IMR-90 (cell line): ENCODE measurements around the gene CARF. TPM values are rescaled to one million over a fixed set of nuclear protein-coding genes. Genes with fewer than 3 reads are reported as not detected.

Experiments used
- ATAC-seq: fragments of 200-7000 bp; cut with Tn5 transposase; 2 replicates; pipeline ENCODE4 v1.9.1; 2020; ENCODE audit warnings: low read depth, mild to moderate bottlenecking, moderate library complexity
- BruUV-seq: library from RNA; stranded (reverse); fragments of 400-500 nt; replicated peaks from 2 replicates; lab custom pipeline; 2021; lab: Mats Ljungman, UMichigan
- CTCF ChIA-PET: fragments of 300-600 bp; formaldehyde crosslinking; extraction: SDS; loops from one replicate; lab custom pipeline; 2021; ENCODE audit warnings: antibody characterized with exemption; lab: Yijun Ruan, JAX
- POLR2A ChIA-PET: fragments of 300-600 bp; sonication (Branson Sonifier 250); formaldehyde crosslinking; loops from one replicate; lab custom pipeline; 2022; ENCODE audit warnings: antibody characterized with exemption; ENCODE audit not compliant: unreplicated experiment; lab: Charles Lee
- DNase-seq: peaks from one replicate; pipeline ENCODE4 v3.0.0; 2013
- H2AFZ ChIP-seq: replicated peaks from 2 replicates; pipeline ENCODE3; 2013; ENCODE audit warnings: low read length, mild to moderate bottlenecking; ENCODE audit not compliant: poor library complexity
- H2AK5ac ChIP-seq: 2 replicates; pipeline ENCODE4 v1.6.1; 2013; ENCODE audit warnings: low read depth, low read length, inconsistent platforms
- H2AK9ac ChIP-seq: replicated peaks from 2 replicates; pipeline ENCODE3; 2013; ENCODE audit warnings: mild to moderate bottlenecking, low read depth, low read length, moderate library complexity; ENCODE audit not compliant: poor library complexity
- H2BK120ac ChIP-seq: 2 replicates; pipeline ENCODE4 v1.6.1; 2013; ENCODE audit warnings: low read depth, low read length, inconsistent platforms
- H2BK15ac ChIP-seq: 3 replicates; pipeline ENCODE4 v1.6.1; 2013; ENCODE audit warnings: low read depth, low read length, inconsistent platforms
- H2BK20ac ChIP-seq: 2 replicates; pipeline ENCODE4 v1.6.1; 2013; ENCODE audit warnings: low read depth, mild to moderate bottlenecking, inconsistent platforms, low read length, moderate library complexity
- H2BK5ac ChIP-seq: 2 replicates; pipeline ENCODE4 v1.6.1; 2013; ENCODE audit warnings: mild to moderate bottlenecking, low read depth, low read length, inconsistent platforms; ENCODE audit not compliant: poor library complexity, severe bottlenecking
- H3K14ac ChIP-seq: replicated peaks from 2 replicates; pipeline ENCODE4 v1.6.1; 2013; ENCODE audit warnings: low read depth, low read length, inconsistent platforms
- H3K18ac ChIP-seq: 2 replicates; pipeline ENCODE4 v1.6.1; 2013; ENCODE audit warnings: low read depth, low read length, control low read depth
- H3K23ac ChIP-seq: 2 replicates; pipeline ENCODE4 v1.6.1; 2013; ENCODE audit warnings: low read depth, low read length, inconsistent platforms
- H3K27ac ChIP-seq: 2 replicates; pipeline ENCODE4 v1.5.1; 2013; ENCODE audit warnings: mild to moderate bottlenecking, control low read depth, low read length; ENCODE audit not compliant: insufficient read depth
- H3K27me3 ChIP-seq: 2 replicates; pipeline ENCODE4 v1.6.1; 2013; ENCODE audit warnings: low read length; ENCODE audit not compliant: control insufficient read depth, insufficient read depth
- H3K36me3 ChIP-seq: 2 replicates; pipeline ENCODE4 v1.6.1; 2013; ENCODE audit warnings: low read length, mixed read lengths; ENCODE audit not compliant: control insufficient read depth, insufficient read depth
- H3K4ac ChIP-seq: 2 replicates; pipeline ENCODE4 v1.6.1; 2013; ENCODE audit warnings: low read depth, low read length, inconsistent platforms
- H3K4me1 ChIP-seq: 2 replicates; pipeline ENCODE4 v1.6.1; 2013; ENCODE audit warnings: low read length, mixed read lengths; ENCODE audit not compliant: control insufficient read depth, insufficient read depth
- H3K4me2 ChIP-seq: 2 replicates; pipeline ENCODE4 v1.6.1; 2013; ENCODE audit warnings: low read depth, mild to moderate bottlenecking, control low read depth, low read length, moderate library complexity
- H3K4me3 ChIP-seq: 2 replicates; pipeline ENCODE4 v1.5.1; 2013; ENCODE audit warnings: low read depth, mild to moderate bottlenecking, control low read depth, low read length, moderate library complexity; ENCODE audit not compliant: insufficient read depth
- H3K56ac ChIP-seq: 2 replicates; pipeline ENCODE4 v1.6.1; 2013; ENCODE audit warnings: low read length, inconsistent platforms; ENCODE audit not compliant: insufficient read depth; ENCODE audit errors: extremely low read depth
- H3K79me1 ChIP-seq, 2 experiments: 2 replicates each; pipeline ENCODE4 v1.6.1; 2013; ENCODE audit warnings: low read length in 2 of 2, inconsistent platforms in 1 of 2, low read depth in 1 of 2
- H3K9ac ChIP-seq: 2 replicates; pipeline ENCODE4 v1.6.1; 2013; ENCODE audit warnings: low read depth, low read length, control low read depth
- H3K9me1 ChIP-seq: 2 replicates; pipeline ENCODE4 v1.6.1; 2013; ENCODE audit warnings: low read length, inconsistent platforms; ENCODE audit not compliant: insufficient read depth
- H3K9me3 ChIP-seq: 2 replicates; pipeline ENCODE4 v1.6.1; 2013; ENCODE audit warnings: low read length; ENCODE audit not compliant: control insufficient read depth, insufficient read depth
- H4K20me1 ChIP-seq: 2 replicates; pipeline ENCODE4 v1.6.1; 2013; ENCODE audit warnings: low read length, inconsistent platforms; ENCODE audit not compliant: insufficient read depth
- H4K5ac ChIP-seq: 2 replicates; pipeline ENCODE4 v1.6.1; 2013; ENCODE audit warnings: mild to moderate bottlenecking, low read depth, low read length, control low read depth
- H4K8ac ChIP-seq, 2 experiments: 2 replicates each; pipeline ENCODE4 v1.6.1; 2013; ENCODE audit warnings: low read depth in 2 of 2, low read length in 2 of 2, control low read depth in 1 of 2, inconsistent platforms in 1 of 2
- H4K91ac ChIP-seq: 2 replicates; pipeline ENCODE4 v1.6.1; 2013; ENCODE audit warnings: low read depth, low read length, inconsistent platforms; ENCODE audit not compliant: insufficient read depth
- MAFK ChIP-seq: IDR thresholded peaks from 2 replicates; pipeline ENCODE4 v1.6.1; 2012; ENCODE audit warnings: low read depth, low read length, improper control_type of control experiment
- MXI1 ChIP-seq: IDR thresholded peaks from 2 replicates; pipeline ENCODE4 v1.6.1; 2012; ENCODE audit warnings: low read depth, mild to moderate bottlenecking, low read length, moderate library complexity, borderline replicate concordance
- RAD21 ChIP-seq: IDR thresholded peaks from 2 replicates; pipeline ENCODE4 v1.6.1; 2012; ENCODE audit warnings: low read length, improper control_type of control experiment
- dilution Hi-C: fragments of 300-500 bp; cut with HindIII; formaldehyde crosslinking; loops from one replicate; pipeline ENCODE4 v1.14.3; 2018; ENCODE audit warnings: low sequenced_read_pairs; ENCODE audit not compliant: unreplicated experiment
- in situ Hi-C: fragments of 300-500 bp; cut with MboI; formaldehyde crosslinking; loops from 3 replicates; pipeline ENCODE4 v1.14.3; 2019; ENCODE audit warnings: low sequenced_read_pairs, inconsistent platforms, mixed read lengths
- intact Hi-C: fragments of 100-400 bp; cut with micrococcal nuclease; formaldehyde crosslinking; loops from 2 replicates; pipeline ENCODE4 v1.10.0; 2022
- polyA plus RNA-seq, 3 experiments: library from polyadenylated mRNA; depleted of rRNA; stranded (reverse); fragments of >200 nt; gene quantifications; 2 replicates each; pipeline ENCODE4 v1.2.3, GENCODE V29; 2012; ENCODE audit warnings: low replicate concordance in 1 of 3
- total RNA-seq: library from RNA; depleted of rRNA; stranded (reverse); fragments of >200 nt; gene quantifications from 2 replicates; pipeline ENCODE4 v1.2.3, GENCODE V29; 2012
- TF ChIP-seq, protein P1 (sequence below): fragments of 150-350 bp; IDR thresholded peaks from 2 replicates; pipeline ENCODE4 v1.6.1; 2016; ENCODE audit warnings: low read depth, mild to moderate bottlenecking, low read length, moderate library complexity, borderline replicate concordance
- TF ChIP-seq, protein P2 (sequence below): fragments of 150-350 bp; IDR thresholded peaks from 2 replicates; pipeline ENCODE4 v1.6.1; 2017; ENCODE audit warnings: mild to moderate bottlenecking, antibody characterized with exemption, low read length, low read depth

The CARF gene
- total and polyA plus RNA-seq, 2 of the 4 experiments (the other 2 are of a cell fraction): 2.4 to 5.6 TPM

DNA sequence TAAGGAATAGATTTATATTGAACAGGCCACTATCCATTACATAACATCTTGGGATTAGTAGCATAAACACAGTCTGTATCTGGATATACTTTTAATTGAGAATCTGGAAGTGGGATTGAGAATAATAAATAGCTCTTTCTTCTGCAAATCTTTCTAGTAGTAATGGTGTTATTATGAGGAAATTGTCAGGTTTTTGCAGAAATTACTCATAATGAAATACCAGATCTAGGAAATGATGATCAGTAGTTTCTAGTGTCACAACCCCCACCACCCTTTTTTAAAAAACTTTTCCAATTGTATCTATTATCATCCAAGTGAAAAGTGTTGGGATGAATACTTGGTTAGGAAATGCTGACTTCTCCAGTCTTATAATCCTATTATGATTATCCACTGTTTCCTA, 121.3 kb downstream of the CARF start:
- no peak overlapping the region for H2AK5ac ChIP-seq
- no peak overlapping the region for H2AFZ ChIP-seq
- DNase-seq (no peak), ATAC-seq (no peak)
- no peak overlapping the region for H4K8ac ChIP-seq
- H4K91ac ChIP-seq: no peak overlapping the region
- ChIA-PET CTCF (no interaction called here), POLR2A (no interaction called here)
- H3K23ac ChIP-seq: no peak overlapping the region
- no peak overlapping the region for H2BK120ac ChIP-seq
- TF ChIP-seq MAFK (no peak), MXI1 (no peak), RAD21 (no peak)
- TF ChIP-seq, protein P1, sequence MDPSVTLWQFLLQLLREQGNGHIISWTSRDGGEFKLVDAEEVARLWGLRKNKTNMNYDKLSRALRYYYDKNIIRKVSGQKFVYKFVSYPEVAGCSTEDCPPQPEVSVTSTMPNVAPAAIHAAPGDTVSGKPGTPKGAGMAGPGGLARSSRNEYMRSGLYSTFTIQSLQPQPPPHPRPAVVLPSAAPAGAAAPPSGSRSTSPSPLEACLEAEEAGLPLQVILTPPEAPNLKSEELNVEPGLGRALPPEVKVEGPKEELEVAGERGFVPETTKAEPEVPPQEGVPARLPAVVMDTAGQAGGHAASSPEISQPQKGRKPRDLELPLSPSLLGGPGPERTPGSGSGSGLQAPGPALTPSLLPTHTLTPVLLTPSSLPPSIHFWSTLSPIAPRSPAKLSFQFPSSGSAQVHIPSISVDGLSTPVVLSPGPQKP: no peak
- TF ChIP-seq, protein P2, sequence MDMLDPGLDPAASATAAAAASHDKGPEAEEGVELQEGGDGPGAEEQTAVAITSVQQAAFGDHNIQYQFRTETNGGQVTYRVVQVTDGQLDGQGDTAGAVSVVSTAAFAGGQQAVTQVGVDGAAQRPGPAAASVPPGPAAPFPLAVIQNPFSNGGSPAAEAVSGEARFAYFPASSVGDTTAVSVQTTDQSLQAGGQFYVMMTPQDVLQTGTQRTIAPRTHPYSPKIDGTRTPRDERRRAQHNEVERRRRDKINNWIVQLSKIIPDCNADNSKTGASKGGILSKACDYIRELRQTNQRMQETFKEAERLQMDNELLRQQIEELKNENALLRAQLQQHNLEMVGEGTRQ: no peak
- H3K4me3 ChIP-seq: no peak overlapping the region
- H2AK9ac ChIP-seq: no peak overlapping the region
- no peak overlapping the region for H2BK15ac ChIP-seq
- peaks cover 14 to 54% of the 10 kb centered on the region in 2 experiments; a peak in 3 of 4 replicates for H3K79me1 ChIP-seq
- H3K4me2 ChIP-seq: no peak overlapping the region
- no peak overlapping the region for H2BK20ac ChIP-seq
- no peak overlapping the region for H3K18ac ChIP-seq
- peaks cover 4% of the 10 kb centered on the region for H4K20me1 ChIP-seq
- no peak overlapping the region for H3K4ac ChIP-seq
- no peaks in the 10 kb centered on the region for H3K36me3 ChIP-seq
- H3K4me1 ChIP-seq: no peaks in the 10 kb centered on the region
- H3K9me1 ChIP-seq: no peaks in the 10 kb centered on the region
- H4K5ac ChIP-seq: no peak overlapping the region
- H3K14ac ChIP-seq: no peak overlapping the region
- no peak overlapping the region for H3K9ac ChIP-seq
- in situ Hi-C loops (no loop called here), intact Hi-C loops (loop anchor here (10.0 kb wide), 1 partner anchor 459 kb away; no protein-coding TSS in a partner anchor), dilution Hi-C loops (no loop called here)
- no peak overlapping the region for H2BK5ac ChIP-seq
- BruUV-seq: no TSS peak
- H3K56ac ChIP-seq: no peak overlapping the region
- H3K9me3 ChIP-seq: no peaks in the 10 kb centered on the region
- no peak overlapping the region for H3K27ac ChIP-seq
- H3K27me3 ChIP-seq: no peaks in the 10 kb centered on the region
